ENCODE measurements around the gene GULP1.

GRCh38 chr2:188517549-188518215 is 226.0 kb downstream of the GULP1 start:
- TF ChIP-seq CTCF (tag by site-specific recombination; IDR thresholded peaks at IDR 0.05) = no peak
- TF ChIP-seq ATF2 (tag by site-specific recombination; IDR thresholded peaks at IDR 0.05; ENCODE audit: low read depth) = no peak
- no peak for TF ChIP-seq MYNN (tag by site-specific recombination; IDR thresholded peaks at IDR 0.05; ENCODE audit: borderline replicate concordance)
- TF ChIP-seq ZNF501 (tag by site-specific recombination; IDR thresholded peaks at IDR 0.05) = no peak
- TF ChIP-seq, protein P1, sequence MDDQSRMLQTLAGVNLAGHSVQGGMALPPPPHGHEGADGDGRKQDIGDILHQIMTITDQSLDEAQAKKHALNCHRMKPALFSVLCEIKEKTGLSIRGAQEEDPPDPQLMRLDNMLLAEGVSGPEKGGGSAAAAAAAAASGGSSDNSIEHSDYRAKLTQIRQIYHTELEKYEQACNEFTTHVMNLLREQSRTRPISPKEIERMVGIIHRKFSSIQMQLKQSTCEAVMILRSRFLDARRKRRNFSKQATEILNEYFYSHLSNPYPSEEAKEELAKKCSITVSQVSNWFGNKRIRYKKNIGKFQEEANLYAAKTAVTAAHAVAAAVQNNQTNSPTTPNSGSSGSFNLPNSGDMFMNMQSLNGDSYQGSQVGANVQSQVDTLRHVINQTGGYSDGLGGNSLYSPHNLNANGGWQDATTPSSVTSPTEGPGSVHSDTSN (CRISPR knock-in tag; IDR thresholded peaks at IDR 0.05) = no peak
- TF ChIP-seq ZXDB (tag by site-specific recombination; IDR thresholded peaks at IDR 0.05) = no peak
- TF ChIP-seq ZNF16 (tag by site-specific recombination; IDR thresholded peaks at IDR 0.05; ENCODE audit: low read depth) = no peak
- no peak for TF ChIP-seq SALL2 (tag by site-specific recombination; IDR thresholded peaks at IDR 0.05; ENCODE audit: borderline replicate concordance)
- TF ChIP-seq, protein P2, sequence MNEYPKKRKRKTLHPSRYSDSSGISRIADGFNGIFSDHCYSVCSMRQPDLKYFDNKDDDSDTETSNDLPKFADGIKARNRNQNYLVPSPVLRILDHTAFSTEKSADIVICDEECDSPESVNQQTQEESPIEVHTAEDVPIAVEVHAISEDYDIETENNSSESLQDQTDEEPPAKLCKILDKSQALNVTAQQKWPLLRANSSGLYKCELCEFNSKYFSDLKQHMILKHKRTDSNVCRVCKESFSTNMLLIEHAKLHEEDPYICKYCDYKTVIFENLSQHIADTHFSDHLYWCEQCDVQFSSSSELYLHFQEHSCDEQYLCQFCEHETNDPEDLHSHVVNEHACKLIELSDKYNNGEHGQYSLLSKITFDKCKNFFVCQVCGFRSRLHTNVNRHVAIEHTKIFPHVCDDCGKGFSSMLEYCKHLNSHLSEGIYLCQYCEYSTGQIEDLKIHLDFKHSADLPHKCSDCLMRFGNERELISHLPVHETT (tag by site-specific recombination; IDR thresholded peaks at IDR 0.05) = no peak
- no peak for TF ChIP-seq ZNF239 (tag by site-specific recombination; IDR thresholded peaks at IDR 0.05)
- TF ChIP-seq ZNF658 (tag by site-specific recombination; IDR thresholded peaks at IDR 0.05) = no peak

All from HEK293 (cell line).